Calu3 (cell line): ENCODE measurements around the gene GPR18. TPM values are rescaled to one million over a fixed set of nuclear protein-coding genes. Genes with fewer than 3 reads are reported as not detected.

Experiments used
- BruUV-seq: library from RNA; stranded (reverse); fragments of 400-500 nt; replicated peaks from 2 replicates; lab custom pipeline; 2021; lab: Mats Ljungman, UMichigan
- CTCF ChIA-PET: fragments of 300-600 bp; sonication (Branson Sonifier 250); formaldehyde crosslinking; loops from one replicate; lab custom pipeline; 2022; ENCODE audit warnings: antibody characterized with exemption; lab: Charles Lee
- DNase-seq: peaks from one replicate; pipeline ENCODE4 v3.0.0; 2022
- H3K27ac Mint-ChIP-seq: one replicate; pipeline ENCODE4 v1.8.0; 2022; ENCODE audit warnings: mixed read lengths; ENCODE audit not compliant: unreplicated experiment
- H3K27me3 Mint-ChIP-seq: one replicate; pipeline ENCODE4 v1.8.0; 2022; ENCODE audit warnings: mixed read lengths; ENCODE audit not compliant: unreplicated experiment
- H3K36me3 Mint-ChIP-seq: one replicate; pipeline ENCODE4 v1.8.0; 2022; ENCODE audit warnings: mild to moderate bottlenecking, moderate library complexity, mixed read lengths; ENCODE audit not compliant: insufficient read depth, unreplicated experiment
- H3K4me1 Mint-ChIP-seq: one replicate; pipeline ENCODE4 v1.8.0; 2022; ENCODE audit warnings: mild to moderate bottlenecking, low read depth, mixed read lengths; ENCODE audit not compliant: unreplicated experiment
- H3K4me3 Mint-ChIP-seq: one replicate; pipeline ENCODE4 v1.8.0; 2022; ENCODE audit warnings: mild to moderate bottlenecking, low read depth, moderate library complexity, mixed read lengths; ENCODE audit not compliant: unreplicated experiment
- H3K9me3 Mint-ChIP-seq: one replicate; pipeline ENCODE4 v1.8.0; 2022; ENCODE audit warnings: low read depth, mixed read lengths; ENCODE audit not compliant: unreplicated experiment
- CTCF ChIP-seq: fragments of 200-600 bp; IDR thresholded peaks from one replicate; pipeline ENCODE4 v1.8.0; 2022; ENCODE audit warnings: antibody characterized with exemption; ENCODE audit not compliant: unreplicated experiment
- intact Hi-C: fragments of 100-400 bp; cut with micrococcal nuclease; formaldehyde crosslinking; loops from one replicate; pipeline ENCODE4 v1.10.0; 2022; ENCODE audit not compliant: unreplicated experiment
- total RNA-seq: library from RNA; stranded (reverse); gene quantifications from 2 replicates; pipeline ENCODE4 v1.2.3, GENCODE V29; 2022

Gene GPR18
- total RNA-seq, 1 experiment from 2014 or later: not detected

DNA sequence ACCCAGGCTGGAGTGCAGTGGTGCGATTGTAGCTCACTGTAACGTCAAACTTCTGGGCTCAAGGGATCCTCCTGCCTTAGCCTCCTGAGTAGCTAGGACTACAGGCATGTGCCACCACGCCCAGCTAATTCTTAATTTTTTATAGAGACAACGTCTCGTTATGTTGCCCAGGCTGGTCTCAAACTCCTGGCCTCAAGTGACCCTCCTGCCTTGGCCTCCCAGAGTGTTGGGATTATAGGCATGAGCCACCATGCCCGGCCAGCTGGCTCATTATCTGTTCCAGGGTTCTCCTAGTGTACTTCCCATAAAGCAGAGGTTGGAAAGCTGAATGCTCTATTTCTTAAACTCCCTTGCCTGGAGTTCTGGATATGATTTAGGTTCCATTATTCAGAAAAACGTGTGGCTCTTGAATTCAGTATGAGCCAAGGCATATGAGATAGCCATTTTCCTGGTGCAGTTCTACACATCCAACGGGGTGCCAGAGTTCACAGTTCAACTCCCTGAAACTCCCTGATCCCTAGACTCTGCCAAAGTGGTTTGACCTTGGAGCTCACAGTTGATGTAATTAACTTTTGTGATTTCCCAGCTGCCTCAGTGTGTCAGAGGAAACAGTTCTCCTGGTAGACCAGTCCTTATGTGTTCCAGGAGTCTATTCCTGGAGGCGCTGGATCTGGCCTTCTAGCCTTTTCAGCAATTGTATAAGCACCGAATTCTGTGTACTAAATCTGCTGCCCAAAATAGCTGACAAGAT, 27.4 kb upstream of the GPR18 start:
- no peaks in the 10 kb centered on the region for H3K4me1 Mint-ChIP-seq
- no peaks in the 10 kb centered on the region for H3K9me3 Mint-ChIP-seq
- intact Hi-C loops: no loop called here
- H3K36me3 Mint-ChIP-seq: no peaks in the 10 kb centered on the region
- no peak for DNase-seq
- no peak overlapping the region for H3K27ac Mint-ChIP-seq
- CTCF ChIA-PET: interaction anchor here (0.5 kb wide), 1 partner anchor 109 kb away, joined by 5 read pairs; no protein-coding TSS in a partner anchor
- no peaks in the 10 kb centered on the region for H3K27me3 Mint-ChIP-seq
- no peak overlapping the region for H3K4me3 Mint-ChIP-seq
- no peak for TF ChIP-seq CTCF
- BruUV-seq: no TSS peak

DNA sequence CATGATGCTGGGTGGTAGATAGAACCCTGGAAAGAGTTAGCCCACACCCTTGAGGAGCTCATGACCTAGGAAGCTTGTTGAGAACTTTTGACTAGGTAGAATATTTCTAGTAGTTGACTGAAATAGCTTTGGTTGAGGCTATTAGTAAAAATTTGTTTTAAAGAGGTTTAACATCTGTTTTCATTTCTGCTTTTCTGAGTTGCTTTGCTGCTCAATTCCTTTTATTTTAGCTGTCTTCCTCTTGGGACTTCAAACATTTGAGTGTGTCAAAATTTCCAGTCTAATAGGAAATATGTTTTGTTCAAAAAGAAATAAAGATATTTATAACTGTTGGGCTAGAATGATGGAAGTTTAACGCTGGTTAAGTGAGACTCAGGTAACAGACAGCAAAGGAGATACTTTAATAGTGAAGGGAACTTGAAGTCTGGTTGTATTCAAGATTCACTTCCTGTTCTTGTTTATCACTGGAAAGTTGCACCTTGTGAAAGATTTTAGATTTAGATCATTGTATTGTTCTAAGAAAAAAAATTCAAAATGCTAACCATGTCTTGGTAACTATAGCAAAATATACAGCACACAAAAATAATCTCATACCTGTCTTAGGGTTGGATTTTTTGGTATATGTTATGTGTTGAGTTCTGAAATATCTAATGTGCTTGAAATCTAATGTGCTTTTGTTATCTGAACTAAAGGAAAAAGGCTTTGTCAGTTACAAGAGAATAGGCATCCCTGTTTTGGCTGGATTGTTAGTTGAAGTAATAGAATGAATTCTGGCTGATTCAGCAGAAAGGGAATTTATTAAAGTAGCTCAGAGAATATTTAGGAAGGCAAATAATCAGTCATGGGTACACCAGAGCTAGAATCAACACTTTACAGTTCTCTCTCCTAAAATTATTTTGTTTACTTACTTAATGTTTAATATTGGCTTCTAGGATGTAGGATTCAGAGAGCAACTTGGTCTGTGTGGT, 24.4 kb upstream of the GPR18 start:
- CTCF ChIA-PET: interaction anchor here (0.7 kb wide), 1 partner anchor 82 kb away, joined by 4 read pairs; the partner anchor contains the start of gene UBAC2
- BruUV-seq: no TSS peak
- no peak overlapping the region for H3K27ac Mint-ChIP-seq

GRCh38 chr13:99281811-99282263, 23.7 kb upstream of the GPR18 start:
- no peak for TF ChIP-seq CTCF
- BruUV-seq: no TSS peak
- DNase-seq: no peak
- Mint-ChIP-seq H3K4me3 (no peak overlapping the region), H3K36me3 (no peaks in the 10 kb centered on the region), H3K27ac (no peak overlapping the region), H3K9me3 (no peaks in the 10 kb centered on the region), H3K4me1 (peaks cover 12% of the 10 kb centered on the region), H3K27me3 (no peaks in the 10 kb centered on the region)
- intact Hi-C loops: no loop called here
- CTCF ChIA-PET: no interaction called here

More for the DNA sequence above, 24.4 kb upstream of the GPR18 start:
- Mint-ChIP-seq H3K4me1 (peaks cover 12% of the 10 kb centered on the region), H3K27me3 (no peaks in the 10 kb centered on the region), H3K9me3 (no peaks in the 10 kb centered on the region), H3K36me3 (no peaks in the 10 kb centered on the region), H3K4me3 (no peak overlapping the region)
- intact Hi-C loops: no loop called here
- no peak for DNase-seq
- TF ChIP-seq CTCF: no peak

GRCh38 chr13:99280166-99280565, 22.0 kb upstream of the GPR18 start:
- Mint-ChIP-seq H3K36me3 (peaks cover 5% of the 10 kb centered on the region), H3K9me3 (no peaks in the 10 kb centered on the region), H3K27ac (peak overlapping the region; percentile 25), H3K27me3 (no peaks in the 10 kb centered on the region), H3K4me3 (no peak overlapping the region), H3K4me1 (peaks cover 12% of the 10 kb centered on the region)
- intact Hi-C loops: no loop called here
- DNase-seq: no peak
- no peak for TF ChIP-seq CTCF
- no TSS peak for BruUV-seq
- CTCF ChIA-PET: interaction anchor here (1.3 kb wide), 1 partner anchor 11 kb away, joined by 4 read pairs; no protein-coding TSS in a partner anchor
